Natural killer cell (primary cell): ENCODE data around the gene DUOXA2. TPM values are rescaled to one million over a fixed set of nuclear protein-coding genes. Genes with fewer than 3 reads are reported as not detected.

Experiments
- ATAC-seq, 3 donors: fragments of 150-1000 bp in 2 of 3; fragments of 200-7000 bp in 1 of 3; cut with Tn5 transposase; 1 replicate in 1 of 3; 2 replicates in 2 of 3; pipeline ENCODE4 v1.10.0; 2021; ENCODE audit warnings: mild to moderate bottlenecking in 2 of 3, moderate library complexity in 2 of 3
- DNase-seq, 2 donors: peaks; one replicate each; pipeline versions ENCODE4 v3.0.0 to v3.0.0-alpha.2; 2013 to 2021; ENCODE audit warnings: mixed read lengths in 1 of 2
- H3K27ac ChIP-seq: one replicate; pipeline ENCODE4 v1.5.1; 2013; ENCODE audit warnings: mild to moderate bottlenecking, low read length
- H3K27me3 ChIP-seq: one replicate; pipeline ENCODE4 v1.6.1; 2013; ENCODE audit warnings: low read length; ENCODE audit not compliant: control insufficient read depth, insufficient read depth
- H3K36me3 ChIP-seq: one replicate; pipeline ENCODE4 v1.6.1; 2013; ENCODE audit warnings: low read length; ENCODE audit not compliant: control insufficient read depth, insufficient read depth
- H3K4me1 ChIP-seq: one replicate; pipeline ENCODE4 v1.6.1; 2013; ENCODE audit warnings: low read length; ENCODE audit not compliant: control insufficient read depth, insufficient read depth
- H3K4me3 ChIP-seq: one replicate; pipeline ENCODE4 v1.5.1; 2013; ENCODE audit warnings: low read length
- H3K9me3 ChIP-seq: one replicate; pipeline ENCODE4 v1.6.1; 2013; ENCODE audit warnings: low read length; ENCODE audit not compliant: control insufficient read depth, insufficient read depth
- H3K27ac Mint-ChIP-seq, 2 donors: one replicate each; pipeline ENCODE4 v1.8.0; 2022; ENCODE audit warnings: mild to moderate bottlenecking in 2 of 2, mixed read lengths in 2 of 2, moderate library complexity in 1 of 2
- H3K27me3 Mint-ChIP-seq, 2 donors: one replicate each; pipeline ENCODE4 v1.8.0; 2022; ENCODE audit warnings: low read depth in 2 of 2, mixed read lengths in 2 of 2
- H3K36me3 Mint-ChIP-seq: one replicate; pipeline ENCODE4 v1.8.0; 2022; ENCODE audit warnings: mixed read lengths
- H3K4me1 Mint-ChIP-seq, 2 donors: one replicate each; pipeline ENCODE4 v1.8.0; 2022; ENCODE audit warnings: mixed read lengths in 2 of 2
- H3K4me3 Mint-ChIP-seq: one replicate; pipeline ENCODE4 v1.8.0; 2022; ENCODE audit warnings: mild to moderate bottlenecking, moderate library complexity, mixed read lengths
- H3K9me3 Mint-ChIP-seq, 2 donors: one replicate each; pipeline ENCODE4 v1.8.0; 2022; ENCODE audit warnings: mixed read lengths in 2 of 2
- CTCF ChIP-seq: fragments of 200-600 bp; IDR thresholded peaks from one replicate; pipeline ENCODE4 v1.8.0; 2022; ENCODE audit warnings: antibody characterized with exemption
- WGBS: methylation state at CpG from one replicate; pipeline ENCODE4 v1.1.7; 2013; ENCODE audit warnings: missing lambda C conversion rate; ENCODE audit not compliant: insufficient coverage; 5-methylcytosine and 5-hydroxymethylcytosine counted together
- intact Hi-C: fragments of 100-400 bp; cut with micrococcal nuclease; formaldehyde crosslinking; loops from one replicate; pipeline ENCODE4 v1.14.2; 2022
- total RNA-seq, 4 donors: library from RNA; stranded (reverse); fragments of 120-200 nt in 1 of 4; gene quantifications; one replicate each; pipeline versions ENCODE4 v1.2.3 to v1.2.4, GENCODE V29; 2013 to 2022

DUOXA2 gene
- total RNA-seq, 3 donors from 2014 or later (not counting 1 experiment from before 2014, with no cell fraction given): not detected

DNA sequence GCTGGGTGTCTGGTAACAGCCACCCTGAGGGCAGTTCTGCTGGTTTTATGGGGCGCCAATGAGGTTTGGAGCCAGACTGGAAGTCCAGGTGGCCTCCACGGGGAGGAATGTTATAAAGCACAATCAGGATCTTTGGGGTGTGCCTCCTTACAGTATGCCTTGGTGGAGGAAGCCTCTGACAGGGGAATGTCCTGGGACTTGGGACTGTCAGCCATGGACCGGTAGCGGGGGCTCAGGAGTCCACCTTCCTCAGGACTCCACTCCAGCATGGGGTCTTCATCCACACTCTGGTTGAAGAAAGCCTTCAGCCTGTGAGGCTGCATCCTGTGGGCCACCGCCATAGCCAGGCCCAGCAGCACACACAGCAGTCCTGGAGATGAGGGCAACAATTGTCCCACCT, 4.9 kb downstream of the DUOXA2 start:
- TF ChIP-seq CTCF: no peak
- Mint-ChIP-seq H3K27ac (no peak overlapping the region), H3K27me3 (peaks cover 53 to 57% of the 10 kb centered on the region in 2 donors), H3K4me3 (no peak overlapping the region), H3K36me3 (no peaks in the 10 kb centered on the region), H3K4me1 (peaks cover 14 to 22% of the 10 kb centered on the region in 2 donors), H3K9me3 (no peaks in the 10 kb centered on the region)
- intact Hi-C loops: no loop called here
- no peak overlapping the region for H3K4me3 ChIP-seq
- H3K27me3 ChIP-seq: peaks cover 40% of the 10 kb centered on the region
- H3K9me3 ChIP-seq: no peaks in the 10 kb centered on the region
- 92% methylated on average over 5 of the region's 5 CpGs for WGBS
- no peak overlapping the region for H3K27ac ChIP-seq
- DNase-seq (no peak), ATAC-seq (no peak)
- no peaks in the 10 kb centered on the region for H3K36me3 ChIP-seq
- peaks cover 27% of the 10 kb centered on the region for H3K4me1 ChIP-seq

DNA sequence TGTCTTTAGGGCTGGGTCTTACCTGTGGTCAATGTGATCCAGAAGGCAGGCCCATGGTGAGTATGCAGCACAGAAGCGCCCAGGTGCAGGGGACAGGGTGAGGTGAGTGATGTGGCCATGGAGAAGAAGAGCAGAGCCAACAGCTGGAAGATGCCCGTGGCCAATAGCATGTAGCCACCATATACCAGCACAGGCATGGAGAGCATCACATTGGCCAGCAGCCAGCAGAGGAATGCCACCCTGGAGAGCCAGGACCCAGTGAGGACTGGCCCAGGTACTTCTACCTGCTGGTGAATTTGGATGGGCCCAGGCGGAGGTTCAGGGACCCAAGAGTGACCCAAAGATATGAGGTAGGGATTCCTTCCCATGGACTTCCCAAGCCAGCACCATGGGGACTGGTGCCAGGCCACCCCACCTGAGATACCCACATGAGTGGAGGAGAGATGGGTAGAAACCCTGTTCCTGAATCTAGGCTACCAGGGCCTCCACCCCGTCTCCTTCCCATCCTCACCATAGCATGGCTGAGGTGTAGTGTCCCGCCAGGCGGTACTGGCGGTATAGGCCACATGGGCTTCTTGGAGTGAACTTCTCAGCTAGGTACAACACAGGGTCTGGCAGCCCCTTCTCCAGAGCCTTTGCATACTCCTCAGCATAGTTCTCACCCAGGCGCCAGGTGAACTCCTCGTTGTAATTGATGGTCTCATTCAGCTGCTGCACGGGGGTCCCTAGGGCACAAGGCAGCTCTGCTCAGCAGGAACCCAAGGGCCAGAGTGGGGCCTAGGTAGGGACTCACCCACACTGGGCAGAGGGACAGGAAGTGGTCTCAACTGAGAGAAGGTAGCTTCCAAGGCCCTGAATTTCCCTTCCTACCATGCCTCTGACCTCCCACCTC, 6.2 kb downstream of the DUOXA2 start:
- no peaks in the 10 kb centered on the region for H3K36me3 Mint-ChIP-seq
- Histone ChIP-seq H3K4me1 (peaks cover 20% of the 10 kb centered on the region), H3K27ac (no peak overlapping the region), H3K4me3 (no peak overlapping the region), H3K36me3 (no peaks in the 10 kb centered on the region), H3K9me3 (no peaks in the 10 kb centered on the region), H3K27me3 (peaks cover 28% of the 10 kb centered on the region)
- DNase-seq: no peak
- no peak overlapping the region for H3K27ac Mint-ChIP-seq
- no peak for ATAC-seq
- WGBS: 89% methylated on average over 10 of the region's 10 CpGs
- H3K9me3 Mint-ChIP-seq: no peaks in the 10 kb centered on the region
- intact Hi-C loops: no loop called here
- H3K4me1 Mint-ChIP-seq: peaks cover 14 to 19% of the 10 kb centered on the region in 2 donors
- peaks cover 43 to 51% of the 10 kb centered on the region in 2 donors for H3K27me3 Mint-ChIP-seq
- no peak for TF ChIP-seq CTCF
- H3K4me3 Mint-ChIP-seq: no peak overlapping the region

DNA sequence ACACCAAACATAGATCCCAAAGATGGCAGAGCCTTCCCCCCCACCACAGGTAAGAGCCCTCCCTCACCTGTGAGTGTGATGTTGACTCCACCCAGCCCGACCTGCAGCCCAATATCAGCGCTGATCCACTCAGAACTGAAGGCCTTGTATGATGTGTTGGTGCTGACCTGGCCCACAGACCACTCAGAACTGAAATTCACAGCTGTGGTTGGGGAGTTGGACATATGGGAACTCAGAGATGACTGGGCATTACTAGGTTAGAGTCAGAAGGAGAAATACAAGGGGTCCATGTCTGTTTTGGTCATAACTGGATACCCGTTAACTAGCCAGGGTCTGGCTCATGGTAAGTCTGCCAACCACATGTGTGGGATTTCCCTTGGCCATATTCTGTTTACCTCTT, 6.9 kb downstream of the DUOXA2 start:
- no peak for ATAC-seq
- no peaks in the 10 kb centered on the region for H3K36me3 ChIP-seq
- Mint-ChIP-seq H3K9me3 (no peaks in the 10 kb centered on the region), H3K36me3 (no peaks in the 10 kb centered on the region), H3K4me3 (no peak overlapping the region), H3K27me3 (peaks cover 43 to 51% of the 10 kb centered on the region in 2 donors), H3K27ac (no peak overlapping the region), H3K4me1 (peaks cover 14 to 19% of the 10 kb centered on the region in 2 donors)
- no peak overlapping the region for H3K27ac ChIP-seq
- no peaks in the 10 kb centered on the region for H3K9me3 ChIP-seq
- H3K4me3 ChIP-seq: no peak overlapping the region
- H3K27me3 ChIP-seq: peaks cover 25% of the 10 kb centered on the region
- no peak for DNase-seq
- no peak for TF ChIP-seq CTCF
- intact Hi-C loops: no loop called here
- H3K4me1 ChIP-seq: peaks cover 20% of the 10 kb centered on the region
- WGBS: 86% methylated on average over 3 of the region's 3 CpGs
